ENCODE data around the gene HOXB7.

- TF ChIP-seq CTCF (IDR thresholded peaks at IDR 0.05; ENCODE audit: low read depth, low read length) (no peak), EZH2phosphoT487 (IDR thresholded peaks at IDR 0.05; ENCODE audit: low read depth) (no peak)
These were observed 20.1 kb downstream of the HOXB7 start for GRCh38 chr17:48590607-48591161.

All from OCI-LY3 (cell line).